Measurements from ENCODE around the gene DDI2. TPM values are rescaled to one million over a fixed set of nuclear protein-coding genes. Genes with fewer than 3 reads are reported as not detected.

DDI2 gene
- total RNA-seq, 4 donors from 2014 or later, result 26.2 to 115 (median 43.7) TPM

DNA sequence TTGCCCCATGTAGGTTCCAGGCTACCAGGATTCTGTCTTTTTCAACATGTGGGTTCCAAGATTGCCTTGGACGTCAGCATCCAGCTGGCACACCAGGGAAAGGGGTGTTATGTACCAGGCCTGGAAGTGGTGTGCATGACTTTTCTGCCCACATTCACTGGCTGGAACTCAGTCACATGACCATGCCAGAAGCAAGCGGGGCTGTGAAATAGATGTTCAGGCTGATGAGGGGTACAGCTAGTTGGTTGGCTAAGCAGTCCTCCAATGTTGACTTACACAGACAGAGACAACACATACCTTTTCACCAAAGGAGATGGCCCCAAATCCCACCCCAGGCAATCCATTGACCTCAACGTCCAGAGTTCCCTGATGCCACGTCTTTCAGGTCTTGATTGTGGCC lies 52.6 kb downstream of the DDI2 start:
- TF ChIP-seq, protein P1, sequence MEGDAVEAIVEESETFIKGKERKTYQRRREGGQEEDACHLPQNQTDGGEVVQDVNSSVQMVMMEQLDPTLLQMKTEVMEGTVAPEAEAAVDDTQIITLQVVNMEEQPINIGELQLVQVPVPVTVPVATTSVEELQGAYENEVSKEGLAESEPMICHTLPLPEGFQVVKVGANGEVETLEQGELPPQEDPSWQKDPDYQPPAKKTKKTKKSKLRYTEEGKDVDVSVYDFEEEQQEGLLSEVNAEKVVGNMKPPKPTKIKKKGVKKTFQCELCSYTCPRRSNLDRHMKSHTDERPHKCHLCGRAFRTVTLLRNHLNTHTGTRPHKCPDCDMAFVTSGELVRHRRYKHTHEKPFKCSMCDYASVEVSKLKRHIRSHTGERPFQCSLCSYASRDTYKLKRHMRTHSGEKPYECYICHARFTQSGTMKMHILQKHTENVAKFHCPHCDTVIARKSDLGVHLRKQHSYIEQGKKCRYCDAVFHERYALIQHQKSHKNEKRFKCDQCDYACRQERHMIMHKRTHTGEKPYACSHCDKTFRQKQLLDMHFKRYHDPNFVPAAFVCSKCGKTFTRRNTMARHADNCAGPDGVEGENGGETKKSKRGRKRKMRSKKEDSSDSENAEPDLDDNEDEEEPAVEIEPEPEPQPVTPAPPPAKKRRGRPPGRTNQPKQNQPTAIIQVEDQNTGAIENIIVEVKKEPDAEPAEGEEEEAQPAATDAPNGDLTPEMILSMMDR (IDR thresholded peaks at IDR 0.05), result no peak
- TF ChIP-seq POLR2A (IDR thresholded peaks at IDR 0.05), result no peak
- DNase-seq, result no peak

DNA sequence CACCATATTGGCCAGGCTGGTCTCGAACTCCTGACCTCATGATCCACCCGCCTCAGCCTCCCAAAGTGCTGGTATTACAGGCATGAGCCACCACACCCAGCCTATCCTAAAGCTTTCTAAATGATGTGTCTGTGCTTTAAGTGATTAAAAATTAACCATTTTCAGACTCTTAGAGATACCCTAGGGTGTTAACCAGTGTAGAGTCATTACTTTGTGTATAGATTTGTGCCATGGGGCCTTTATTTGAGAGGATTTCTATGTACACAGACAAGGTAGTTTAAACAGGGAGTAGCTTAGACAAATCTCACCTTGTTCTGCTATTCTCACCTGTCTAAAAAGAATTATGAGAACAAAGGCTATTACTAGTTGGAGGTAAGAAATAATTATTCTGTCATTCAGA lies 54.2 kb downstream of the DDI2 start:
- intact Hi-C loops (cut with DNase I; ENCODE audit: low total_unique reads), result no loop called here
- H3K4me3 ChIP-seq, result no peak overlapping the region
- H3K27ac ChIP-seq, result no peak overlapping the region
- no peaks in the 10 kb centered on the region for H3K9me3 ChIP-seq
- no peaks in the 10 kb centered on the region for H3K4me1 ChIP-seq
- TF ChIP-seq, protein P1 (IDR thresholded peaks at IDR 0.05), result no peak
- TF ChIP-seq POLR2A (IDR thresholded peaks at IDR 0.05), result no peak
- no peak for DNase-seq
- no peaks in the 10 kb centered on the region for H3K27me3 ChIP-seq
- no peaks in the 10 kb centered on the region for H3K36me3 ChIP-seq

More for the DNA sequence above, 52.6 kb downstream of the DDI2 start:
- H3K27ac ChIP-seq, result no peak overlapping the region
- intact Hi-C loops (cut with DNase I; ENCODE audit: low total_unique reads), result no loop called here
- H3K36me3 ChIP-seq, result no peaks in the 10 kb centered on the region
- H3K27me3 ChIP-seq, result no peaks in the 10 kb centered on the region
- H3K9me3 ChIP-seq, result no peaks in the 10 kb centered on the region
- H3K4me1 ChIP-seq, result no peaks in the 10 kb centered on the region
- no peak overlapping the region for H3K4me3 ChIP-seq

DNA sequence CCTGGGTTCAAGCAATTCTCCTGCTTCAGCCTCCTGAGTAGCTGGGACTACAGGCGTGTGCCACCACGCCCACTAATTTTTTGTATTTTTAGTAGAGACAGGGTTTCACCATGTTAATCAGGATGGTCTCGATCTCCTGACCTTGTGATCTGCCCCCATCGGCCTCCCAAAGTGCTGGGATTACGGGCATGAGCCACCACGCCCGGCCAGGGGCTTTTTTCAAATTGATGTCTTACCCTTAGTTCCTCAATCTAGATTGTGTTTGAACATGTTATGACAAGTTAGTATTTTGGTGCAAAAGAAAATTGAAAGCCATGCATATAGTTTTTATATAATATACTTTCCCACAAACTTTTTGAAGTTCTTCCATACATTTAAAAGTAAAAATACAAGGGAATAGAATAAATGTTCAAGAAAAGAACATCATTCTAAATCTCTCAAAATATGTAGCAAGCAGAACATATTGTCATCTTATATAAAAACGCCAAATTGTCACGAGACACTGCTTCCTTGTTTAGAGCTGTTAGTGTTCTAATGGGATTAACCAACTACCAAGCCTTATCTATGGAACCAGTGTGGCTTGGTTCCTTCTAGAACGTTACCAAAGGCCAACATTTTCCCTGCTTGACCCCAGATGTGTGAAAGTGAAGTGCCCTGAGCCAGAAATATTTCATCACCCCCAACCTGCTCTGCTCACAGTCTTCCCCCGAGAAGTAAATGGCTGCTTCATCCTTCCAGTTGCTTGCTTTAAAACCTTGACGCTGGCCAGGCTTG lies 57.3 kb downstream of the DDI2 start:
- no peaks in the 10 kb centered on the region for H3K36me3 ChIP-seq
- no peaks in the 10 kb centered on the region for H3K9me3 ChIP-seq
- TF ChIP-seq POLR2A (IDR thresholded peaks at IDR 0.05), result no peak
- H3K27ac ChIP-seq, result no peak overlapping the region
- H3K4me1 ChIP-seq, result no peaks in the 10 kb centered on the region
- H3K4me3 ChIP-seq, result no peak overlapping the region
- intact Hi-C loops (cut with DNase I; ENCODE audit: low total_unique reads), result no loop called here
- no peaks in the 10 kb centered on the region for H3K27me3 ChIP-seq
- DNase-seq, result no peak

DNA sequence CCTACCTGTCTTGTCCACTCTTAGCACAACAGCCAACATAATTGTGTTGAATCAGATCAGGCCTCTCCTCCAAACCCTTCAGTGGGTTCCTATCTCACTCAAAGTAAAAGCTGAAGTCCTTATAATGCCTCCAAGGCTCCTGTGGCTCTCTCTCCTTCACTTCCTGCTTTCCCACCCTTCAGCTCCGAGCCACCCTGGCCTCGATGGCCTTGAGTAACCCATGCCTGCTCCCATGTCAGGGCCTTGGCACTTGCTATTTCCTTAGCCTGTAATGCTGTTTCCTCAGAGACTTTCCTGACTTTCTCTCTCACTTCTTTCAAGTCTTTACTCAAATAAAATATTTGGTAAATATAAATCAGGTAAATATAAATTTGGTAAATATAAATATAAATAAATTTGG lies 58.8 kb downstream of the DDI2 start:
- intact Hi-C loops (cut with DNase I; ENCODE audit: low total_unique reads), result no loop called here
- no peak for TF ChIP-seq POLR2A (IDR thresholded peaks at IDR 0.05)
- TF ChIP-seq, protein P1 (IDR thresholded peaks at IDR 0.05), result no peak
- Histone ChIP-seq H3K4me3 (no peak overlapping the region), H3K36me3 (no peaks in the 10 kb centered on the region), H3K9me3 (no peaks in the 10 kb centered on the region), H3K27ac (no peak overlapping the region), H3K4me1 (no peaks in the 10 kb centered on the region), H3K27me3 (no peaks in the 10 kb centered on the region)
- no peak for DNase-seq

DNA sequence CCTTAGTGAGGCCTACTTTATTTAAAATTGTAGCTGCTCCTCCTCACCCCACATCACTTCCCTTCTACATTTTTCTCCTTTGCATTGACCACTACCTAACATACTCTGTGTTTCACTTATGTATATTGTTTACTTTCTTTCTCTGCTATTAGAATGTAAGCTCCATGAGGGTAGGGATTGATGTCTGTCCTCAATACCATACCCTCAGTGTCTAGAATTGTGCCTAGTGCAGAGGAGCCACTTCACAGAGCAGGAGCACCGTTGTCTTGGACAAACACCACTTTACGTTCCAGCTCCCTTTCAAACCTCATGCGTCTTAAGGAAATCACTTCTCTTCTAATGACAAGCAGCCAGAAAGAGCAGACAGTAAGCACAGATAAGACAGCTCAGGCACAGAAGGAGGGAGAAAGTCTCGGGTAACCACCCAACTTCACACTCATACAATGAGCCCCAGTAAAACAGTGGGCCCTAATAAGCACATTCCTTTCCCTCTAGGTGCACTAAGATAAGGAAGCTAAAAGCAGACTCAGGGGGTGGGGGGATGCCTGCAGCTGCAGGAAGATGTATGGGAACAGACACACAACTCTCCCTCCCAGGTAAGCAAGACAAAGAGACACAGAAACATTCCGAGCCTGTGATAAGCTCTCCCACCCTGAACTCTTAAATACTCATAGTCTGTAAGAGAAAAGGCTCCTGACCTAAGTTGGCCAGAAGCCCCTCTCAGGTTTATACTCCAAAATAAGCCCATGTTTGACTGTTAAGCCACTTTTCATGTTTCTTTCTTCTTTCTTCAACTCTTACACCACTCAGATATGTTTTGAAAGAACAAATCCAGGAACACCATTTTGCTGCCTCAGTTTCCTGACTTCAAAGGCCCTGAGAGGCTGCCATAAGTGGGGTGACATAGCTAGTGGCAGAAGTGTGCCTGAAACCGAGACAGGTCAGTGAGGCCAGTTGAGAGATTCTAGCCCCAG lies 59.7 kb downstream of the DDI2 start:
- no peak for TF ChIP-seq POLR2A (IDR thresholded peaks at IDR 0.05)
- TF ChIP-seq, protein P1 (IDR thresholded peaks at IDR 0.05), result no peak
- Histone ChIP-seq H3K9me3 (no peaks in the 10 kb centered on the region), H3K27me3 (no peaks in the 10 kb centered on the region), H3K27ac (no peak overlapping the region), H3K36me3 (no peaks in the 10 kb centered on the region), H3K4me1 (no peaks in the 10 kb centered on the region), H3K4me3 (no peak overlapping the region)
- no peak for DNase-seq
- intact Hi-C loops (cut with DNase I; ENCODE audit: low total_unique reads), result no loop called here

Measured in uterus (tissue), 4 donors.